LNCAP (cell line): Measurements from ENCODE around the gene LUZP2.

Experiments used
- TF ChIP-seq, protein P1 (sequence below): fragments of 450-650 bp; IDR thresholded peaks from 2 replicates; pipeline ENCODE4 v1.5.1; 2017; ENCODE audit warnings: mild to moderate bottlenecking

The LUZP2 gene

DNA sequence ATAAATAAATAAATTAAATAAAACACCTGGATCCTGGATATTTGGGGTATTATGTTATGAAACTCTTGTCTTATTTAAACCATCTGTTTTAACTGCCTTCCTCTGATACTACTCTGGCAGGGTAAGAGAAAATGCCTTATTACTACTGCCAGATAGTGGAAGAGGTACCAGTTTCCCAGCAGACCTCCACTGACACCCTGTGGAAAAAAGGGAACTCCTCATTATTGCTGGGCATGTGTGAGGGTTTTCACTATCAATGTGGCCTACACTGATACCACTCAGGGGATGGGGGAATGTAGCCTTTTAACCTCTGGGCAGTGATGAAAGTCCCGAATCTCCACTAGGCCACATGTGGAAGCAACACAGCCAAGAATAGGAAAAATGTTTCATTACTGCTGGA, 121.0 kb downstream of the LUZP2 start:
- TF ChIP-seq, protein P1, sequence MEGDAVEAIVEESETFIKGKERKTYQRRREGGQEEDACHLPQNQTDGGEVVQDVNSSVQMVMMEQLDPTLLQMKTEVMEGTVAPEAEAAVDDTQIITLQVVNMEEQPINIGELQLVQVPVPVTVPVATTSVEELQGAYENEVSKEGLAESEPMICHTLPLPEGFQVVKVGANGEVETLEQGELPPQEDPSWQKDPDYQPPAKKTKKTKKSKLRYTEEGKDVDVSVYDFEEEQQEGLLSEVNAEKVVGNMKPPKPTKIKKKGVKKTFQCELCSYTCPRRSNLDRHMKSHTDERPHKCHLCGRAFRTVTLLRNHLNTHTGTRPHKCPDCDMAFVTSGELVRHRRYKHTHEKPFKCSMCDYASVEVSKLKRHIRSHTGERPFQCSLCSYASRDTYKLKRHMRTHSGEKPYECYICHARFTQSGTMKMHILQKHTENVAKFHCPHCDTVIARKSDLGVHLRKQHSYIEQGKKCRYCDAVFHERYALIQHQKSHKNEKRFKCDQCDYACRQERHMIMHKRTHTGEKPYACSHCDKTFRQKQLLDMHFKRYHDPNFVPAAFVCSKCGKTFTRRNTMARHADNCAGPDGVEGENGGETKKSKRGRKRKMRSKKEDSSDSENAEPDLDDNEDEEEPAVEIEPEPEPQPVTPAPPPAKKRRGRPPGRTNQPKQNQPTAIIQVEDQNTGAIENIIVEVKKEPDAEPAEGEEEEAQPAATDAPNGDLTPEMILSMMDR = no peak

DNA sequence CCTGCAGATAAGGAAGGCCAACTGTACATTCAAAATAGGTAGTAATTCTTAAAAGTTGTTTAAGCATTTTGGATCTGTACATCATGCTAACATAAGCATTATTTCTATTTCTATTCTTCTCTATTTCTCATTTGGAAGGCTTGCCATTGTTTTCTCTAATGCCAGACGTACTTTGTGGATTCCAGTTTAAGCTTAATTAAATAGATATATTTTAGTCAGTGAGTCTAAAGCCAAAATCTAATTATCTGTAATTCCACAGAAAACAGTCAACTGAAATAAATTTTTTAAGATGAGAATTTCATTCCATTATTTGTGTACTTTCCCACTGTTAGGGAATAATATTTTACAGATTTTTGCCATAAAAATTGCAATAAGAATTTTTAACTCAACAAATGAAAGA, 123.0 kb downstream of the LUZP2 start:
- TF ChIP-seq, protein P1 = no peak

DNA sequence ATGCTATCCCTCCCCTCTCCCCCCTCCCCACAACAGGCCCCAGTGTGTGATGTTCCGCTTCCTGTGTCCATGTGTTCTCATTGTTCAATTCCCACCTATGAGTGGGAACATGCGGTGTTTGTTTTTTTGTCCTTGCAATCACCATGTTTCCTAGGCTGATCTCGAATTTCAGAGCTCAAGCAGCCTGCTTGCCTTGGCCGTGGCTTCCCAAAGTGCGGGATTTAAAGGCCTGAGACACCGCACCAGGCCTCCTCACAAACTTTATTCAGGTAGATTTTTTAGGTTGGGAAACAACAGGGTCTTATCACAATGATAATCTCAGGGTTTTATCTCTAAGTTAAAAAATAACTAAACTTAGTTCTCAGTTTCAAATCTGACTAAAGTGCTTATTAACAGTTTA, 125.4 kb downstream of the LUZP2 start:
- TF ChIP-seq, protein P1 = no peak

DNA sequence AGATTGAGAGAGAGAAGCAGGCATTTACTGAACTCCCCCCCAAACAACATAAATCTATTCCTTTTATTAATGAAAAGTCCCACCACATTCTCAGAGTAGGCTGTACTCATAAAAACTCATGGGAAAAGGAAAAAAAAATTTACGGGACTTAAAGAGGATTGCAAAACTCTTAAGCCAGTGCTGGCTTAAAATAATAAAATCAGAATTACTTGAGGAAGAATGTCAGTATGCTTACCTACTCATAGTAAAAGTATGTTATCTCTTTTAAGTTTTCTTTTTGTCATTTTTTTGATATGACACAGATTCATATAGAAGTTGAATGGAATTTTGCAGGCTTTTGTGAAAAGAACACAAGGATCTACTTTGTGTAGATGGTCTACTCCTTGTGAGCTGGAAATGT, 126.3 kb downstream of the LUZP2 start:
- TF ChIP-seq, protein P1 = no peak

DNA sequence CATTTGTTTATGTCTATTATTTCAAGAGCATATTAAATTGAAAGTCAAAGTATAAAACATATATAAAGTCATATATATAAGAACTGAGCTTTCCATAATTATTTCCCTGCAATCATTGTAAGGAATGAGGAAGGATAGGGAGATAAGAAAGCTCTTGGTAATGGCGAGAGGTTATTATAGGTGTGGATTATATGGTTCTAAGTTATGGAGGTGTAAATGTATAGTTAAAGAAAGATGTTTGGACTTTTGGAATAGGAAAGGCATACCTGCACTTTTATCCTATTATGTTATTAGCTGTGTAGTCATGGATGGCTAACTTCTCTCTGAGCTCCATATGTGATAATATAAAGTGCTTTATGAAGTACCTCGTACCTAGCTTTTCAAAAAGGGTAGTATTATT, 127.6 kb downstream of the LUZP2 start:
- TF ChIP-seq, protein P1 = no peak

DNA sequence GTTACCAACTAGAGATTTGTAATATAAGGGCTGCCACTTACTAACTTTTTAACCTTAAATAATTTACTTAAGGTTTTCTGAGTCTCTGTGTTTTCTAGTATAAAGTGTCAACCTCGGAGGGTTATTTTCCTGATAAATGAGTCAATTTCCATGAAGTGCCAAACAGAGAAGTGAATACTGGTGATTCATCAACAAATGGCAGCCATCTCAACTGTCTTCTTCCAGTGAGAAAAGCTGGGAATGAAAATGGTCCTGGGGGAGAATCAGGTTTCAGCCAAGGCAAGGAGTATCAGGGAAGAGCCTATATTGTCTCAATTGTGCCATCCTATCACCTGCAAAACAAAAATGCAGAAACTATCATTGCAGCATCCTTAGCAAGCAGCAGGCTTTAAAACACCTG, 129.1 kb downstream of the LUZP2 start:
- TF ChIP-seq, protein P1 = no peak

DNA sequence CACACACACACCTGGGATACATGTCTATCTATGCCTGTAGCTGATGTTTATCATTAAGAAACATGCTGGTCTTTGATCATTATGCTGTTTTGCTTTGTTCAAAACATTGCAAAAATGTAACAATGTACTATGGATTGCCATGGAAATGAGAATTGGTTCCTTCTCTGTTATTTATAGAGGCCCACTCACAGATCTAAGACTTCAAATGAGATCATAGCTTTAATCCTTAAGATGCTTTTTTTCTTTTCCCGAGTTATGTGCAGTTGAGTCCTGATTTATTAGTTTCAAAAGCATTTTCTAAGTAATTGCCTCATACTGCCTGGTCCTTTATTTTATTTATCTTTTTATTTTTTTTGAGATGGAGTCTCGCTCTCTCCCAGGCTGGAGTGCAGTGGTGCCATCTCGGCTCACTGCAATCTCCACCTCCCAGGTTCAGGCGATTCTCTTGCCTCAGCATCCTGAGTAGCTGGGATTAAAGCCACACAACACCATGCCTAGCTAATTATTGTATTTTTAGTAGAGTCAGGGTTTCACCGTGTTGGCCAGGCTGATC, 131.4 kb downstream of the LUZP2 start:
- TF ChIP-seq, protein P1 = no peak

DNA sequence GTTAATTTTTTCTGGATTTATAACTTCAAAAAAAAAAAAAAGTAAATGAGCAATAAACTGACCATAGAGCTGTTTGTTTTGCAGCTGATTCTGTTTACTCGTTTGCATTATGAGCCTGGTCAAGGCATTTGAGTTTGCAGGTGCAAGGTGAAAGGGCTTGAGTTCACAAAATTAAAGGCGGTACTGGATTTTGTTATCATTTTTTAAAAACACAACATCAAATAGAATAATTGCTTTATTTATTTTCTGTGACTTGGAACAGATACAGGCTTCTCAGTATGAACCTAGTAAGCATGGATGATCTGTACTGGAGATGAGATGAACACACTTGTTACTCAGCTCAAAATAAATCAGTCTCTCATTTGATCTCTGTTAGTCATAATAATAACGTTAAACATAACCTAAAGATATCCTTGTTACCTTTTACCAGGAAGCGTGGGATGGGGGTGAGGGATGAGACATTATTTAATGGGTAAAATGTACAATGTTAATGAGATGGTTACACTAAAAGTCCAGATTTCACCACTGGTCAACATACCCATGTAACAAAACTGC, 137.8 kb downstream of the LUZP2 start:
- TF ChIP-seq, protein P1 = no peak
